Endothelial cell of umbilical vein (primary cell): ENCODE data around the gene MALT1. TPM values are rescaled to one million over a fixed set of nuclear protein-coding genes. Genes with fewer than 3 reads are reported as not detected.

Experiments
- BruUV-seq: library from RNA; stranded (reverse); fragments of 400-500 nt; replicated peaks from 2 replicates; lab custom pipeline; 2021; lab: Mats Ljungman, UMichigan
- CTCF ChIA-PET: fragments of 300-600, 350-600 bp; sonication (Branson Sonifier 250); formaldehyde crosslinking; loops from one replicate; lab custom pipeline; 2021; ENCODE audit warnings: antibody characterized with exemption, inconsistent platforms; lab: Charles Lee
- POLR2A ChIA-PET: fragments of 300-600, 350-600 bp; sonication (Branson Sonifier 250); formaldehyde crosslinking; loops from one replicate; lab custom pipeline; 2021; ENCODE audit warnings: antibody characterized with exemption, inconsistent platforms; lab: Charles Lee
- DNase-seq: peaks from one replicate; pipeline ENCODE4 v3.0.0-alpha.2; 2011; ENCODE audit warnings: low read depth, low spot score
- FAIRE-seq: peaks from 2 replicates; lab custom pipeline; 2011; peaks lifted over from hg19 to GRCh38; lab: Jason Lieb, UNC
- H2AFZ ChIP-seq: 2 replicates; pipeline ENCODE4 v1.6.0; 2012; ENCODE audit warnings: low read depth, low read length, control low read depth, inconsistent platforms
- H3K27ac ChIP-seq: 2 replicates; pipeline ENCODE4 v1.5.1; 2011; ENCODE audit warnings: low read depth, mild to moderate bottlenecking, control low read depth, low read length, moderate library complexity; ENCODE audit not compliant: insufficient read depth
- H3K27me3 ChIP-seq, 2 experiments: 2 replicates each; pipeline versions ENCODE4 v1.6.0 to v1.6.1; 2011; ENCODE audit warnings: low read length in 2 of 2, mixed read lengths in 1 of 2; ENCODE audit not compliant: control insufficient read depth in 2 of 2, insufficient read depth in 2 of 2
- H3K36me3 ChIP-seq, 2 experiments: 2 replicates in 1 of 2; 3 replicates in 1 of 2; pipeline ENCODE4 v1.5.1; 2011; ENCODE audit warnings: low read length in 2 of 2, mild to moderate bottlenecking in 1 of 2, moderate library complexity in 1 of 2; ENCODE audit not compliant: control insufficient read depth in 2 of 2, insufficient read depth in 2 of 2; ENCODE audit errors: extremely low read depth in 1 of 2
- H3K4me1 ChIP-seq: 3 replicates; pipeline ENCODE4 v1.5.1; 2011; ENCODE audit warnings: mild to moderate bottlenecking, low read length; ENCODE audit not compliant: control insufficient read depth, insufficient read depth; ENCODE audit errors: extremely low read depth
- H3K4me2 ChIP-seq: 2 replicates; pipeline ENCODE4 v1.6.1; 2011; ENCODE audit warnings: low read length, control low read depth, mixed read lengths; ENCODE audit not compliant: insufficient read depth
- H3K4me3 ChIP-seq, 3 experiments: fragments of 200-600 bp in 1 of 3; sonication (generic), shearing (Covaris generic) in 1 of 3; replicated peaks in 1 of 3; 2 replicates each; pipeline ENCODE4 v1.5.1; 2011 to 2016; ENCODE audit warnings: control low read depth in 3 of 3, low read length in 3 of 3, mild to moderate bottlenecking in 2 of 3, inconsistent platforms in 1 of 3, low read depth in 1 of 3, moderate library complexity in 1 of 3; ENCODE audit not compliant: insufficient read depth in 1 of 3
- H3K79me2 ChIP-seq: 2 replicates; pipeline ENCODE4 v1.6.0; 2012; ENCODE audit warnings: low read length, inconsistent platforms; ENCODE audit not compliant: control insufficient read depth, insufficient read depth
- H3K9ac ChIP-seq: replicated peaks from 2 replicates; pipeline ENCODE3; 2011; ENCODE audit warnings: low read length, control low read depth; ENCODE audit not compliant: insufficient read depth; ENCODE audit errors: extremely low read depth
- H3K9me1 ChIP-seq: replicated peaks from 3 replicates; pipeline ENCODE4 v1.6.0; 2011; ENCODE audit warnings: mild to moderate bottlenecking, low read length; ENCODE audit not compliant: control insufficient read depth, insufficient read depth; ENCODE audit errors: extremely low read depth
- H3K9me3 ChIP-seq: replicated peaks from 2 replicates; pipeline ENCODE4 v1.5.1; 2012; ENCODE audit warnings: low read length, inconsistent platforms; ENCODE audit not compliant: control insufficient read depth, insufficient read depth
- H4K20me1 ChIP-seq: replicated peaks from 2 replicates; pipeline ENCODE3; 2011; ENCODE audit warnings: mild to moderate bottlenecking, low read length; ENCODE audit not compliant: control insufficient read depth, insufficient read depth; ENCODE audit errors: extremely low read depth
- CTCF ChIP-seq, 2 donors: IDR thresholded peaks; 1 replicate in 1 of 2; 2 replicates in 1 of 2; pipeline ENCODE4 v1.5.1; 2011; ENCODE audit warnings: low read length in 2 of 2, mild to moderate bottlenecking in 2 of 2, moderate library complexity in 2 of 2, control low read depth in 1 of 2, inconsistent platforms in 1 of 2, low read depth in 1 of 2; ENCODE audit not compliant: insufficient read depth in 1 of 2; ENCODE audit errors: extremely low read depth in 1 of 2
- EZH2 ChIP-seq: IDR thresholded peaks from 2 replicates; pipeline ENCODE4 v1.6.1; 2012; ENCODE audit warnings: borderline replicate concordance, low read depth, mild to moderate bottlenecking, moderate library complexity, low read length, inconsistent platforms; ENCODE audit not compliant: severe bottlenecking
- FOS ChIP-seq: IDR thresholded peaks from 2 replicates; pipeline ENCODE4 v1.6.1; 2011; ENCODE audit warnings: mild to moderate bottlenecking, low read length, moderate library complexity, borderline replicate concordance; ENCODE audit not compliant: insufficient read depth
- GATA2 ChIP-seq: IDR thresholded peaks from 2 replicates; pipeline ENCODE4 v1.7.0; 2011; ENCODE audit warnings: low read depth, mild to moderate bottlenecking, moderate library complexity, mixed read lengths, low read length; ENCODE audit not compliant: insufficient read length, insufficient read depth
- MYC ChIP-seq: IDR thresholded peaks from one replicate; pipeline ENCODE4 v1.6.1; 2011; ENCODE audit warnings: mild to moderate bottlenecking, low read depth, low read length
- POLR2AphosphoS5 ChIP-seq: IDR thresholded peaks from 2 replicates; pipeline ENCODE4 v1.6.1; 2012; ENCODE audit warnings: low read depth, mild to moderate bottlenecking, control low read depth, low read length, moderate library complexity; ENCODE audit not compliant: insufficient read depth
- dilution Hi-C: fragments of 300-500 bp; cut with MboI; formaldehyde crosslinking; loops from one replicate; pipeline ENCODE4 v1.15.0; 2019; ENCODE audit warnings: low sequenced_read_pairs; ENCODE audit not compliant: extremely low pct_ligation_motif_present
- intact Hi-C: fragments of 100-400 bp; cut with micrococcal nuclease; formaldehyde crosslinking; loops from one replicate; pipeline ENCODE4 v1.10.0; 2022
- polyA plus RNA-seq, 4 experiments: library from polyadenylated mRNA; depleted of rRNA in 3 of 4; stranded (reverse) in 3 of 4; unstranded in 1 of 4; fragments of >200 nt; gene quantifications; 2 replicates each; pipeline versions ENCODE4 v1.2.1 to v1.2.3, GENCODE V29; 2011 to 2012; ENCODE audit warnings: missing spikeins in 1 of 4
- total RNA-seq: library from RNA; stranded (reverse); gene quantifications from 2 replicates; pipeline ENCODE4 v1.2.3, GENCODE V29; 2021
- TF ChIP-seq, protein P1 (sequence below): IDR thresholded peaks from 2 replicates; pipeline ENCODE4 v1.6.1; 2011; ENCODE audit not compliant: insufficient read depth, insufficient read length

MALT1 gene
- total and polyA plus RNA-seq, 2 donors (not counting 3 experiments of a cell fraction or from before 2014, with no cell fraction given) = 2.8 to 5.1 TPM

DNA sequence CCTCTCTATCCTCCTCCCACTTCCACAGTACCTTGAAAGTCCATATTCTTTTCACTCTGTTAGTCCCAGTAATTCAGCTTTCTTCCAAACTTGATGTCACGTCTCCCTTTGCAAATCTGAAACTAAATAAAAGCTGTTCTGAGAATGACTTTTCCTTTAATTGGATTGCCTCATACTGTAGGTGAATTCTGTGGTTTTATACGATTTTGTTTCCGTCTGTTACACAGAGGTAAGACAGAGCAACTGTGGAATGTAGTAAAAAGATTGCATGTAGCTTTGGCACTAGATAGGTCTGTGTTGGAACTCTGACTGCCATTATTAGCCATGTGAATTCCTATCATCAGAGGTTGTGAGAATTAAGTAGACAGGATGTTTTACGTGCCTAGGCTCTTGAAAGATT lies 25.9 kb downstream of the MALT1 start:
- no peak overlapping the region for H3K4me3 ChIP-seq
- H3K9ac ChIP-seq = no peak overlapping the region
- no peaks in the 10 kb centered on the region for H3K9me3 ChIP-seq
- POLR2A ChIA-PET = no interaction called here
- no peaks in the 10 kb centered on the region for H3K79me2 ChIP-seq
- no peaks in the 10 kb centered on the region for H3K36me3 ChIP-seq
- no peak overlapping the region for H2AFZ ChIP-seq
- no peak overlapping the region for H3K27ac ChIP-seq
- dilution Hi-C loops (no loop called here), intact Hi-C loops (no loop called here)
- H3K4me1 ChIP-seq = no peaks in the 10 kb centered on the region
- no peaks in the 10 kb centered on the region for H4K20me1 ChIP-seq
- H3K4me2 ChIP-seq = no peak overlapping the region
- no TSS peak for BruUV-seq
- no peaks in the 10 kb centered on the region for H3K27me3 ChIP-seq
- FAIRE-seq (no peak), DNase-seq (no peak)
- TF ChIP-seq, protein P1, sequence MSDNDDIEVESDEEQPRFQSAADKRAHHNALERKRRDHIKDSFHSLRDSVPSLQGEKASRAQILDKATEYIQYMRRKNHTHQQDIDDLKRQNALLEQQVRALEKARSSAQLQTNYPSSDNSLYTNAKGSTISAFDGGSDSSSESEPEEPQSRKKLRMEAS = no peak
- no peak for TF ChIP-seq FOS
- no peak for TF ChIP-seq POLR2AphosphoS5
- no peak for TF ChIP-seq EZH2
- no peak for TF ChIP-seq MYC
- TF ChIP-seq CTCF (IDR thresholded peaks at IDR 0.05; ENCODE audit: extremely low read depth in 1 of 2, insufficient read depth in 1 of 2, low read depth in 1 of 2, low read length in 2 of 2) = no peak
- TF ChIP-seq GATA2 = no peak
- CTCF ChIA-PET = interaction anchor here (0.6 kb wide), 1 partner anchor 28 kb away, joined by 3 read pairs; no protein-coding TSS in a partner anchor
- no peaks in the 10 kb centered on the region for H3K9me1 ChIP-seq
